Neural cell (in vitro differentiated cells): Measurements from ENCODE around the gene GPAT3. TPM values are rescaled to one million over a fixed set of nuclear protein-coding genes. Genes with fewer than 3 reads are reported as not detected.

ENCODE experiments used
- H2AFZ ChIP-seq: fragments of 200-600, 300-800 bp; sonication (generic), shearing (Covaris generic); 2 replicates; pipeline ENCODE4 v1.6.0; 2014; ENCODE audit warnings: low read depth, mild to moderate bottlenecking, antibody characterized with exemption, low read length, moderate library complexity
- H3F3A ChIP-seq: fragments of 200-600 bp; shearing (Covaris generic); 2 replicates; pipeline ENCODE4 v1.6.1; 2016; ENCODE audit warnings: mild to moderate bottlenecking, moderate library complexity, mixed read lengths, antibody characterized with exemption, low read length; ENCODE audit not compliant: insufficient read depth, poor library complexity, severe bottlenecking
- H3K27ac ChIP-seq: fragments of 200-600, 300-800 bp; sonication (generic), shearing (Covaris generic); 2 replicates; pipeline ENCODE4 v1.5.1; 2014; ENCODE audit warnings: mild to moderate bottlenecking, low read length, moderate library complexity
- H3K27me3 ChIP-seq: fragments of 300-800, 200-600 bp; sonication (generic), shearing (Covaris generic); 2 replicates; pipeline ENCODE4 v1.6.0; 2014; ENCODE audit warnings: mild to moderate bottlenecking, low read depth, low read length, moderate library complexity; ENCODE audit not compliant: insufficient read depth
- H3K36me3 ChIP-seq: fragments of 300-800, 200-600 bp; sonication (generic), shearing (Covaris generic); 2 replicates; pipeline ENCODE4 v1.5.1; 2014; ENCODE audit warnings: mild to moderate bottlenecking, antibody characterized with exemption, low read length, moderate library complexity; ENCODE audit not compliant: insufficient read depth
- H3K4me2 ChIP-seq: fragments of 300-800, 200-600 bp; sonication (generic), shearing (Covaris generic); 2 replicates; pipeline ENCODE4 v1.6.0; 2014; ENCODE audit warnings: mild to moderate bottlenecking, low read length
- H3K4me3 ChIP-seq: fragments of 300-800, 200-600 bp; sonication (generic), shearing (Covaris generic); 2 replicates; pipeline ENCODE4 v1.5.1; 2014; ENCODE audit warnings: mild to moderate bottlenecking, low read length, moderate library complexity
- H3K79me2 ChIP-seq: fragments of 200-600 bp; shearing (Covaris generic); replicated peaks from 2 replicates; pipeline ENCODE4 v1.6.0; 2014; ENCODE audit warnings: mild to moderate bottlenecking, low read length, moderate library complexity; ENCODE audit not compliant: insufficient read depth
- H3K9ac ChIP-seq: fragments of 300-800, 200-600 bp; sonication (generic), shearing (Covaris generic); 2 replicates; pipeline ENCODE4 v1.6.1; 2016; ENCODE audit warnings: mild to moderate bottlenecking, low read length, mixed read lengths
- H3K9me2 ChIP-seq: fragments of 200-600 bp; shearing (Covaris generic); 2 replicates; pipeline ENCODE4 v1.6.1; 2016; ENCODE audit warnings: mild to moderate bottlenecking, low read length, mixed read lengths; ENCODE audit not compliant: insufficient read depth
- H3K9me3 ChIP-seq: fragments of 200-600, 300-800 bp; sonication (generic), shearing (Covaris generic); 2 replicates; pipeline ENCODE4 v1.6.1; 2016; ENCODE audit warnings: mild to moderate bottlenecking, mixed run types, low read length, moderate library complexity, mixed read lengths
- H4K20me1 ChIP-seq: fragments of 200-600 bp; shearing (Covaris generic); 2 replicates; pipeline ENCODE4 v1.6.1; 2016; ENCODE audit warnings: mild to moderate bottlenecking, mixed run types; ENCODE audit not compliant: insufficient read depth
- RAD21 ChIP-seq: fragments of 450-650 bp; conservative IDR thresholded peaks from 2 replicates; pipeline ENCODE4 v1.6.1; 2014; ENCODE audit warnings: antibody characterized with exemption, mild to moderate bottlenecking, moderate library complexity
- polyA plus RNA-seq: library from polyadenylated mRNA; depleted of rRNA; stranded (reverse); fragments of >200 nt; gene quantifications from 2 replicates; pipeline ENCODE4 v1.2.3, GENCODE V29; 2014
- small RNA-seq, 3 experiments: library from RNA; depleted of rRNA; stranded (forward); fragments of <200 nt; gene quantifications; one replicate each; pipeline ENCODE3, GENCODE V24; 2012

Gene GPAT3
- polyA plus RNA-seq, 1 donor from 2014 or later, result not detected

- H3K36me3 ChIP-seq, result no peaks in the 10 kb centered on the region
- H3K9me2 ChIP-seq, result no peaks in the 10 kb centered on the region
- H3K27ac ChIP-seq, result no peak overlapping the region
- H3K79me2 ChIP-seq, result no peaks in the 10 kb centered on the region
- H3F3A ChIP-seq, result no peaks in the 10 kb centered on the region
- H2AFZ ChIP-seq, result no peak overlapping the region
- no peak overlapping the region for H3K4me3 ChIP-seq
- no peak overlapping the region for H3K4me2 ChIP-seq
- H3K9ac ChIP-seq, result no peak overlapping the region
- no peaks in the 10 kb centered on the region for H4K20me1 ChIP-seq
- H3K27me3 ChIP-seq, result no peaks in the 10 kb centered on the region
- TF ChIP-seq RAD21, result no peak
- no peaks in the 10 kb centered on the region for H3K9me3 ChIP-seq
Measured at GRCh38 chr4:83651846-83652245, 115.9 kb downstream of the GPAT3 start.

Small RNA genes within 50 kb of the gene (small RNA-seq; reads per million reads assigned to genes)
- gene RF00019, result 0 to 1.2 (median 0) reads per million in 3 experiments

Other genes starting within 250 kb of the GPAT3 start
- 0.16 TPM in 1 of 2 replicates, not detected in the other for gene HPSE, start 201.3 kb upstream of the GPAT3 start, polyA plus RNA-seq
- gene HELQ, start 80.3 kb upstream of the GPAT3 start, polyA plus RNA-seq, result 10.4 and 18.0 TPM in 2 replicates
- gene MRPS18C, start 80.0 kb upstream of the GPAT3 start, polyA plus RNA-seq, result 56.0 and 60.6 TPM in 2 replicates
- 1.1 and 1.4 TPM in 2 replicates for gene ABRAXAS1, start 51.0 kb upstream of the GPAT3 start, polyA plus RNA-seq